ENCODE results near the gene CDKN2D.

The CDKN2D gene

GRCh38 chr19:10568826-10569651 lies at the start of gene CDKN2D:
Gene CDKN2D, minus strand, starts transcription at chr19:10568979. Its CDS starts 326 bp downstream, at chr19:10568653.
- peak; percentile 100 for DNase-seq

GRCh38 chr19:10617409-10618121 lies 48.8 kb upstream of the CDKN2D start:
- DNase-seq = no peak

DNA sequence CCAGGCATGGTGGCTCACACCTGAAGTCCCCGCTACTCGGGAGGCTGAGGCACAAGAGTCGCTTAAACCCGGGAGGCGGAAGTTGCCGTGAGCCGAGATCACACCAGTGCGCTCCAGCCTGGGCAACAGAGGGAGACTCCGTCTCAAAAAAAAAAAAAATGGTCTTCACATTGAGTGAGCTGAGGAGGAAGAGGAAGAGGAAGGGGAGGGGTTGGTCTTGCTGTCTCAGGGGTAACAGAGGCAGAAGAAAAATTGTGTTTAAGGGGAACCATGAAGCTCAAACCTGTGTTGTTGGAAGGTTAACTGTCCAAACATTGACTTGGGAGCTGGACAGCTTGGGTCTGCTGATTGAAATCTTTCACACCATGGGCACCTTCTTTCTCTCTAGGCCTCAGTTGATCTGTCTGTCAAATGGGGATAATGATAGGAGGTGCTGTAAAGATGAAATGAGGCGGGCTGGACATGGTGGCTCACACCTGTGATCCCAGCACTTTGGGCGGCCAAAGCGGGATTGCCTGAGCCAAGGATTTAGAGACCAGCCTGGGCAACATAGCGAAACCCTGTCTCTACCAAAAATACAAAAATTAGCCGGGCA lies 46.7 kb upstream of the CDKN2D start:
- DNase-seq = no peak

DNA sequence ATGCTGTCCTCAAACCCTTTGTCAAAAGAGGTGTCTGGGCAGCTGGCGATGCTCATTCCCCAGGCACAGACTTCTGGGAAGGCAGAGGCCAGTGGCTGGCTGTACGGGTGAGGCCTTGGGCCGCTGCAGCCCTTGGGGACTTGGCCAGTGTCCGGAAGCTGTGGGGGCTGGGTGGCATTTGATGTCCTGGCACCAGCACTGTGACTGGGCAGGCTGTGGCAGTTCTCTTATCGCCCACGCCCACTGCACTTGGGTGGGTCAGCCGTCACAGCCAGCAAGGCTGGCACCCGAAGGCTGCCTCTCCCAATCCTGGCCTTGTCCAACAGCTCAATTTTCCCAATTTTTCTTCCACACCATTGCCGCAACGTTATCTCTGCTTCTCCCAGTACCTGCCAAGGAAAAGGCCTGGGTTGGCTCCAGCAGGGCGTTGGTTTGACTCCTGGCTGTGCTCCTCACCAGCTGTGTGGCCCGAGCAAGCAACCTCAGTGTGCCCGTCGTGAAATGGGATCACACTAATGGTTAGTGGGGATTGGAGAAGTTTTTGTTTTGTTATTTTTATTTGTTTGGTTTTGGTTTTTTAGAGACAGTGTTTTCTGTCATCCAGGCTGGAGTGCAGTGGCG lies 43.8 kb upstream of the CDKN2D start:
- DNase-seq = no peak

DNA sequence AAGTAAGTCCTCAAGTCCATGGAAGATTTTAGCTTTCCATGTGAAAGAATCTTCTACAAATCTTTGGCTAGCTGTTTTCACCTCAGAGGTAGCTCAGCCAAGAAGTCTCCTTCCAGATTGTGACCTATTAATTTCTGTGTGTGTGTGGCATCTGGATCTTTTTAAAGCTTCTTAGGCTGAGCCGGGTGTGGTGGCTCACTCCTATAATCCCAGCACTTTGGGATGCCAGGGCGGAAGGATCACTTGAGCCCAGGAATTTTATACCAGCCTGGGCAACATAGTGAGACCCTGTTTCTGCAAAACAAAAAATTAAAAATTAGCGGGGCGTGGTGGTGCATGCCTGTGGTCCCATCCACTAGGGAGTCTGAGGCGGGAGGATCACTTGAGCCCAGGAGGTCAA lies 43.1 kb upstream of the CDKN2D start:
- DNase-seq = no peak

DNA sequence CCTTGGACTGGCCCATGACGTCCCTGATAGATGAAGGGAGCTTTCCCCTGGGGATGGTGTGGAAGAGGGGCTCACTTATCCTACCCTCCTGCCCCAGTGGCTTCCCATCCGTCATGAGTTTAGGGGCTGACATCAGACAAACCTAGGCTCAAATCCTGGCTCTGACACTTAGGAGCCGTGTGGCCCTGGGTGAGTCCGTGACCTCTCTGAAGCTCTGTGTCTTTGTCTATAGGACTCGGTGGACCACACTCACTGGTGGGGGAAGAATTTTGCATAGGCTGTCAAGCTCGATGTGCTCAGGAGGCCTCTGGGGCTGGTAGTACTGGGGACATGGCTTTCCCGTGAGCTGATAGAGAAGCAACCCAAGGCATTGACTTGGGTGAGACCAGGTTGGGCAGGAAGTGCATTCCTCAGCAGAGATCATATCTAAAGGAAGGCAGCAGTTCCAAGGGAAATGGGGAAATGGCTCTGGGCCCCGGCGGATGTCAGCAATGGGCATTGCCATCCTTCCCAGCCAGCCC lies 35.7 kb upstream of the CDKN2D start:
- no peak for DNase-seq

- DNase-seq = peak; percentile 52
These were observed 35.2 kb upstream of the CDKN2D start for GRCh38 chr19:10603873-10604459.

DNA sequence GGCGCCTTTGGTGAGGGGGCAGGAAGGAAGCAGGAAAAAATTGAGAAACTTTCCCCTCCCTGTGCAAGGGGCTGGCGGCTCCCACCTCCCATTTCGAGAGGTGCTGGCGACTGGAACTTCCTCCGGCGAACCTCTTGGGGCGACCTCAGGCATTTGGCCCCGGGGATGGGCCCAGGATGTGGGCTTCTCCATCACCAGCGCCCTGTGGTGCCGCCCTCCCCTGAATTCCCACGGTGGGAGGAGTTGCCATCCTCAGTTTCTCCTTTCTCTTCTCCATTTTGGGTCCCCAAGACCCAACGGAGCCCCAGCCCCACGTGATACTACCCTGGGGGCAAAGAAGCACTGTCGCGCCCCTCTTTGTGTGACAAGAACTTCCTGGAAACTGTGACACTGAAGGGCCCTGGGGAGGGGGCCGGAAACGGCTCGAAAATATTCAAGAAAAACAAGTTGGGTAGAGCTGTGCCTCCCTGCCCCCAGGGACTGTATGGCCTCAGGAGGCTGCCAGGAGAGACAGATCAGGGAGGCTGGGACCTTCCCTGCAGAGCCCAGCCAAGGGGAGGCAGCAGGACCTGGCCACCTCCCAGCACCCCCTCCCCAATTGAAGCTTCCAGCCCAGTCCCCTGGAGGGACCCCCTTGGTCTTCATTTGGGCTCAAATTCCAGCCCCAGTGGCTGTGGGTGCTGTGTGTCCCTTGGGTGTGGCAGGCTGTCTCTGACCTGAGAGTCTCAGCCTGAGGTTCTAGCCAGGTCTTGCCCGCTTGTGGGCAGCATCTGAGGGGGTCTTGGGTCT lies 34.5 kb upstream of the CDKN2D start:
- DNase-seq = no peak

DNA sequence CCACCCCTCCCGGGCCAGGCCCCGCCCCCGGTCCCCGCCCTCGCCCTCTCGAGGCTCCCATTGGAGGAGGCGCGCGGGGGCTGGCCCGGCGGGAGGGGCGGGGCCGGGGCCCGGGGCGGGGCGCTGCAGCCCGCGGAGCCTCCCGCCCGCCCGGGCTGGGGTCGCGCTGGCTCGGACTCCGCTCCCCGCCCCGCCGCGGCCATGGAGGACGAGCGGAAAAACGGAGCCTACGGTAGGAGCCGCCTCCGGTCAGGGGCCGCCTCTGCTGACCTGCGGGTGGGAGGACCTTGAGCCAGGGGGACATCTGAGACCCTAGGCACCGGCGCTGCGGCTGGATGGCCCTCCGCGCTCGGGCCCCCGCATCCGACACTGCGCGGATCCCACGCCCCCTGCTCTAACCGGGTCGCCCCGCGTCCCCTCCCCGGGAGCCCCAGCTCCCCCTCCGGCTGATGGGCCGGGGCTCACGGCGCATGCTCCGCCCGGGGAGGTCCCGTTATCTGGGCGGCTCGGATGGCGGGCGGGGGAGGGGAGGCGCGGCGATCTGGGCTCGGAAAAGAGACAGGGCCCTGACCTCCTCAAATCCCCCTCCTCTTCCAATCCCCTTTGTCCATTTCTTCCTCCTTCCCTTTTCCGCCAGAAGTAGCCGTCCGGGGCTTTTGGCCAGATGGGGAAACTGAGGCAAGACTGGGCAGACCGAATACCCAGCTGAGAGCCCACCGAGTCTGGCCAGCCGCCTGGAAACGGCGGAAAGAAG lies 33.7 kb upstream of the CDKN2D start:
- DNase-seq = peak; percentile 86

GRCh38 chr19:10601999-10602329 lies 33.2 kb upstream of the CDKN2D start:
- no peak for DNase-seq

DNA sequence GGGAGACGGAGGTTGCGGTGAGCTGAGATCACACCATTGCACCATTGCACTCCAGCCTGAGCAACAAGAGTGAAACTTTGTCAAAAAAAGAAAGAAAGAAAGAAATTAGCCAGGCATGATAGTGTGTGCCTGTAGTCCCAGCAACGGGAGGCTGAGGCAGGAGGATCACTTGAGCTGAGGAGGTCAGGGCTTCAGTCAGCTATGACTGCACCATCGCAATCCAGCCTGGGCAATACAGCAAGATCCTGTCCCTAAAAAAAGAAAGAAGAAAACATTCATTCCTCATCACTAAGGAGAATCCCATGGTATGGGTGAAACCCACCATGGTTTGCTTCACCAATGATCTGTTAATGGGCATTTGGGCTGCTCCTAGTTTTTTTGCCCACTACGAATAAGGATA lies 31.4 kb upstream of the CDKN2D start:
- no peak for DNase-seq

DNA sequence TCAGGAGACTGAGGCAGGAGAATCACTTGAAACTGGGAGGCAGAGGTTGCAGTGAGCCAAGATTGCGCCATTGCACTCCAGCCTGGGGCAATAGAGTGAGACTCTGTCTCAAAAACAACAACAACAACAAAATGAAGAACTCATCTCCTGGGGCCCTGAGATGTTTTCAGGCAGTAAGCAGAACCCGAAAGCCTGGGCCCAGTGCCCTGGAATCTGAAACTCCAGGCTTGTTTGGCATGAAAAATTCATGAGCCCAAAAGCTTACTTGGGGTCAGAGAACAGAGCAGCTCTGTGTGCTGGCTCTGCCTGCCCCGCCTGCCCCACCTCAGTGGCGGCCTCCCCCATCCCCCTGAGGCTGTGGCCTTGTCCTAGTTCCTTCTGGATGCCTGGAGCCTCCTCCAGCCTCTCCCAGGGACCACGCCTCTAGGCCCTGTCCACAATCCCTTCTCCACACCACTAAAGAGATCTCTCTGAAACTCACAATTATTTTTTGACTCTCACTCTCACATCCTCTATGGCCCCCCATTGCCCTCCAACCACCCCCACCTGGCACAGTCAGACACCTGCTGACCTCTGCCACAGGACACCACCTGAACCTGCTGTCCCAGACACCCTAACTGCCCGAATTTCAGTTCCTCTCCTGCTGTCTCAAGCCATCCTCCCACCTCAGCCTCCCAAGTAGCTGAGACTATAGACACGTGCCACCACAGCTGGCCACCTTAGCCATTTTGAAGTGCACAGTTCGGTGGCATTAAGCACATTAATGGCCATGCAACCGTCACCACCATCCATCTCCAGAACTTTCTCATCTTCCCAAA lies 25.2 kb upstream of the CDKN2D start:
- no peak for DNase-seq

DNA sequence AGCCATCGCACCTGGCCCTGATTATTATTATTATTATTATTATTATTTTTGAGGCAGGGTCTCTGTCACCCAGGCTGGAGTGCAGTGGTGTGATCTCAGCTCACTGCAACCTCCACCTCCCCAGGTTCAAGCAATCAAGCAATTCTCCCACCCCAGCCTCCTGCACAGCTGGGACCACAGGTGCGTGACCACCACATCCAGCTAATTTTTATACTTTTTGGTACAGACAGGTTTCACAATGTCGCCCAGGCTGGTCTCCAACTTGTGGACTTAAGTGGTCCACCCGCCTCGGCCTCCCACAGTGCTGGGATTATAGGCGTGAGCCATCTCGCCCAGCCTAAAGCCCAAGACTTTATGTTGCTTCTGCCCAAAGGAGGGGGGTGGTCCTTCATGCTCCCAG lies 24.4 kb upstream of the CDKN2D start:
- no peak for DNase-seq

- DNase-seq = no peak
These were observed 19.0 kb upstream of the CDKN2D start for GRCh38 chr19:10587839-10588150.

DNA sequence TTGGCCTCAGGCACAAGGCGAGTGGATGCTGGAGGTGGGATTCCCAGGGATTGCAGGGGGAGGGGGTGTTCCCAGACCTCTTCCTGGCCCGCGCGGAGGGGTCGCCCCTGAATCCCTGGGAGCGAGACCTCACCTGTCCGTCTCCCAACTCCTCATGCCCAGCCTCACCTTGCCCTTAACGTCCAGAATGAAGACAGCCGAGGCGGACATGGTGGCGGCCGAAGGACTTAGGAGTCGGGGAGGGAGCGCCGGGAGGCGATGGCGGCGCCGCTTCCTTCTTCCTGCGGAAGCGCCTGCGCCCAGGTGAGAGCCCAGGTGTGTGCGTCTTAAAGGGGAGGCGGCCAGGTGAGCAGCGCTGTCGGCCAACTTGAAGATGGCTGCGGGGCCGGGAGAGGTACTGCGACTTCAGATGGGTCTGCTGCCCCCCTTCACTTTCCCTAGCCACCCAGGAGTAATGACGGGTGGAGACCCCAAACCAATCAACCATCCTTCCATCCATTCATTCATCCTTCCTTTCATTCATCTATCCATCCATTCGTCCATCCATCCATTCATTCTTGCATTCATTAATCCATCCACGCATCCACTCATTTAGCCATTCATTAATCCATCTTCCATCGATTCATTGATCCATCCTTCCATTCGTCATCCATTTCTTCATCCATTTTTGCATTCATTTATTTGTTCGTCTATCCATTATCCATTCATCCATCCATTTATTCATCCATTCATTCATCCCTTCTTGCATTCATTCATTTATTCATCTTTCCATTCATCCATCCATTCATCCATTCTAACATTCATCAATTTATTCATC lies 18.5 kb upstream of the CDKN2D start, which contains the start of gene AP1M2:
AP1M2 (minus strand) TSS at position 291 of the 817 bp plus-strand sequence; CDS start at position 210, 81 bp downstream.
- peak; percentile 88 for DNase-seq

DNA sequence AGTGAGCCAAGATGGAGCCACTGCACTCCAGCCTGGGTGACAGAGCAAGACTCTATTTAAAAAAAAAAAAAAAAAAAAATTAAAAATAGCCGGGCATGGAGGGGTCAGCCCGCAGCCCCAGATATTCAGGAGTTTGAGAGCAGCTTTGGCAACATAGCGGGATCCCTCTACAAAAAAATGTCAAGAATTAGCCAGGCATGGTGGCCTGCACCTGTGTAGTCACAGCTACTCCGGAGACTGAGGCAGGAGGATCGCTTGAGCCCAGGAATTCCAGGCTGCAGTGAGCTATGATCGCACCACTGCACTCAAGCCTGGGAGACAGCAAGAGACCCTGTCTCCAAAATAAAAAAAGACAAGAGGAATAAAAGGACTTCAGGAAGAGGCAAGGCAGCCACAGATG lies 17.6 kb upstream of the CDKN2D start:
- DNase-seq = no peak

DNA sequence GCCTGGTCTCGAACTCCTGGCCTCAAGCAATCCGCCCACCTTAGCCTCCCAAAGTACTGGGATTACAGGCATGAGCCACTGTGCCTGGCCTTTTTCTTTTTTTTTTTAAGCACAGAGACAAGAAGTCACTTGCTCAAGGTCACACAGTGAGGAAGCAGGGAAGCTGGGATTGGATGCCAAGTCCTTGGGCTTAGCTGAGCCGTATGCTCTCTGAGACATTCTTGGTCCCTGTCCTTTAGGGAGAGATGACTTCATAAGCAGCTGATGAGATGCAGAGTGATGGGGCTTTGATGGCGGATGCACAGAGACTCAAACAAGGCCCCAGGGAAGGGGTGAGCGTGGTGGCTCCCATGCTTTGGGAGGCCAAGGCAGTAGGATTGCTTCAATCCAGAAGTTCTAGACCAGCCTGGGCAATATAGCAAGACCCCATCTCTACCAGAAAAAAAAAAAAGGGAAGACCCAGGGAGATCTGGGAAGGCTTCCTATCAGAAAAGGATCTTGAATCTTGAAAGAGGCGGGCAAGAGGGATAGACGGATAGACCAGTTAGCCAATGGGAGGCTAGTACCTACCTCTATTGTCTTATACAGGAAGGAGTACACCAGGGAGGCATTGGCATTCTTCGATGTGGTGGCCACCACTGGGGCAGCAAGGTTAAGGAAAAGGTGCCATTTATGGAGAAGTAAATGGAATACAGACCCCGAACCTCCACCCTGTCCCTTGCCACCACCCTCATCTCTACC lies 14.4 kb upstream of the CDKN2D start:
- no peak for DNase-seq

DNA sequence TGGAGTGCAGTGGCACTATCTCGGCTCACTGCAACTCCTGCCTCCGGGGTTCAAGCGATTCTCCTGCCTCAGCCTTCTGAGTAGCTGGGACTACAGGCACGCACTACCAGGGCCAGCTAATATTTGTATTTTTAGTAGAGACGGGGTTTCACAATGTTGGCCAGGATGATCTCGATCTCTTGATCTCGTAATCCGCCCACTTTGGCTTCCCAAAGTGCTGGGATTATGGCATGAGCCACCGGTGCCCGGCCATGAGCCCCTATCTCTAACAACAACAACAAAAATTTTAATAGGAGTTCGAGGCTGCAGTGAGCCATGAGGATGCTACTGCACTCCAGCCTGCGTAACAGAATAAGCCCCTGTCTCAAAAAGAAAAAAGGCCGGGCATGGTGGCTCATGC lies 13.3 kb upstream of the CDKN2D start:
- DNase-seq = no peak

Measured in NCI-H69 (cell line).